Urothelium cell line (cell line): Measurements from ENCODE around the gene TBC1D9.

Experiments used
- DNase-seq: peaks from one replicate; pipeline ENCODE4 v3.0.0; 2011; ENCODE audit warnings: low spot score, mixed read lengths
- FAIRE-seq: peaks from 2 replicates; lab custom pipeline; 2011; peaks lifted over from hg19 to GRCh38; lab: Jason Lieb, UNC

The TBC1D9 gene

GRCh38 chr4:140630246-140630645 is 125.9 kb downstream of the TBC1D9 start:
- no peak for DNase-seq
- FAIRE-seq = no peak

GRCh38 chr4:140628016-140628415 is 128.2 kb downstream of the TBC1D9 start:
- no peak for FAIRE-seq

GRCh38 chr4:140626661-140627376 is 129.4 kb downstream of the TBC1D9 start:
- FAIRE-seq (no peak), DNase-seq (no peak)

More at GRCh38 chr4:140628016-140628415, 128.2 kb downstream of the TBC1D9 start:
- DNase-seq = no peak

GRCh38 chr4:140622333-140622958 is 133.7 kb downstream of the TBC1D9 start:
- DNase-seq = no peak
- no peak for FAIRE-seq

GRCh38 chr4:140621161-140621560 is 135.0 kb downstream of the TBC1D9 start:
- DNase-seq (no peak), FAIRE-seq (no peak)

- DNase-seq (no peak), FAIRE-seq (no peak)
Measured at GRCh38 chr4:140617499-140618248, 138.5 kb downstream of the TBC1D9 start.

- DNase-seq = no peak
- no peak for FAIRE-seq
Measured at GRCh38 chr4:140615451-140615850, 140.7 kb downstream of the TBC1D9 start.

GRCh38 chr4:140612357-140612756 is 143.8 kb downstream of the TBC1D9 start:
- DNase-seq (no peak), FAIRE-seq (no peak)

GRCh38 chr4:140611854-140612253 is 144.3 kb downstream of the TBC1D9 start:
- no peak for DNase-seq
- FAIRE-seq = no peak

- DNase-seq (peak; percentile 60), FAIRE-seq (no peak)
Measured at GRCh38 chr4:140609548-140610425, 146.4 kb downstream of the TBC1D9 start.

GRCh38 chr4:140607852-140608251 is 148.3 kb downstream of the TBC1D9 start:
- DNase-seq (no peak), FAIRE-seq (no peak)

- DNase-seq (no peak), FAIRE-seq (no peak)
Measured at GRCh38 chr4:140604544-140604943, 151.6 kb downstream of the TBC1D9 start.

GRCh38 chr4:140603286-140603685 is 152.9 kb downstream of the TBC1D9 start:
- FAIRE-seq (no peak), DNase-seq (no peak)

- no peak for DNase-seq
- FAIRE-seq = no peak
Measured at GRCh38 chr4:140602714-140603113, 153.5 kb downstream of the TBC1D9 start.

GRCh38 chr4:140600408-140600807 is 155.8 kb downstream of the TBC1D9 start:
- DNase-seq (no peak), FAIRE-seq (peak; percentile 23)

GRCh38 chr4:140595065-140595464 is 161.1 kb downstream of the TBC1D9 start:
- FAIRE-seq = no peak
- peak; percentile 38 for DNase-seq

- no peak for FAIRE-seq
- DNase-seq = no peak
Measured at GRCh38 chr4:140584439-140584838, 171.7 kb downstream of the TBC1D9 start.

GRCh38 chr4:140581078-140581477 is 175.1 kb downstream of the TBC1D9 start:
- DNase-seq (no peak), FAIRE-seq (no peak)

- DNase-seq (no peak), FAIRE-seq (no peak)
Measured at GRCh38 chr4:140579278-140579677, 176.9 kb downstream of the TBC1D9 start.

- FAIRE-seq (no peak), DNase-seq (no peak)
Measured at GRCh38 chr4:140575489-140575888, 180.7 kb downstream of the TBC1D9 start.

GRCh38 chr4:140571620-140572019 is 184.6 kb downstream of the TBC1D9 start:
- no peak for FAIRE-seq
- DNase-seq = no peak
